ENCODE results near the gene CYTH2.

Gene CYTH2, protein sequence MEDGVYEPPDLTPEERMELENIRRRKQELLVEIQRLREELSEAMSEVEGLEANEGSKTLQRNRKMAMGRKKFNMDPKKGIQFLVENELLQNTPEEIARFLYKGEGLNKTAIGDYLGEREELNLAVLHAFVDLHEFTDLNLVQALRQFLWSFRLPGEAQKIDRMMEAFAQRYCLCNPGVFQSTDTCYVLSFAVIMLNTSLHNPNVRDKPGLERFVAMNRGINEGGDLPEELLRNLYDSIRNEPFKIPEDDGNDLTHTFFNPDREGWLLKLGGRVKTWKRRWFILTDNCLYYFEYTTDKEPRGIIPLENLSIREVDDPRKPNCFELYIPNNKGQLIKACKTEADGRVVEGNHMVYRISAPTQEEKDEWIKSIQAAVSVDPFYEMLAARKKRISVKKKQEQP

DNA sequence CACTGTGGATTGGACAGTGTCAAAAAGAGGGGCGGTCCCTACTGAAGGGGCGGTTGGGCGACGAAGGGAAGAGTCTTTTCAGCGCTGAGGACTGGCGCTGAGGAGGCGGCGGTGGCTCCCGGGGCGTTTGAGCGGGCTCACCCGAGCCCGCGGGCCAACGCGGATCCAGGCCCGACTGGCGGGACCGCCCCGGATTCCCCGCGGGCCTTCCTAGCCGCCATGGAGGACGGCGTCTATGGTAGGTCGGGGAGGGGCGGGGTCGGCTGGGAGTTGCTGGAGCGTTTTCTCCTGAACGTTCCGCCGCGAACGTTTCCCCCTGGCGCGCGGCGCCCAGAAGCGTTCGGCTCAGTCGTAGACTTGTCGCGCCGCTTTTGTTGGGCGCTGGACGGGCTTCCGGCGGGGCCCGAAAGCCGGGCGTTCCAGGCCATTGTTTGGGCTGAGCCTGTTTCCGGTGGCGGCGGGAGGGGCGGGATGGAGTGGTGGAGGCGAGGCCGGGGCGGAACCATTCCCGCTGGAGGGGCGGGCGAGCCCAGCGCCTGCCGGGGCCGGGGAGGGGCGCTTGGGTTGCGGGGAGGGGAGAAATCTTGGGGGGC, at the start of gene CYTH2:
CYTH2 (plus strand) TSS at position 81 of the 593 bp plus-strand sequence; CDS start at position 220, 139 bp downstream.
- peak; percentile 88 to 93 for DNase-seq
- H3K36me3 ChIP-seq, result peaks cover 39 to 44% (median 43%) of the 10 kb centered on the region in 3 donors
- TF ChIP-seq CTCF (IDR thresholded peaks at IDR 0.05), result no peak
- intact Hi-C loops (cut with DNase I; ENCODE audit: low total_unique reads), result no loop called here
- no peaks in the 10 kb centered on the region for H3K27me3 ChIP-seq
- H3K4me3 ChIP-seq, result peak within 1 kb of the TSS; percentile 67 to 90
- H3K27ac ChIP-seq, result peak within 1 kb of the TSS; percentile 88 to 98
- no peaks in the 10 kb centered on the region for H3K9me3 ChIP-seq
- H3K4me1 ChIP-seq, result peaks cover 0 to 37% (median 19%) of the 10 kb centered on the region in 4 donors

DNA sequence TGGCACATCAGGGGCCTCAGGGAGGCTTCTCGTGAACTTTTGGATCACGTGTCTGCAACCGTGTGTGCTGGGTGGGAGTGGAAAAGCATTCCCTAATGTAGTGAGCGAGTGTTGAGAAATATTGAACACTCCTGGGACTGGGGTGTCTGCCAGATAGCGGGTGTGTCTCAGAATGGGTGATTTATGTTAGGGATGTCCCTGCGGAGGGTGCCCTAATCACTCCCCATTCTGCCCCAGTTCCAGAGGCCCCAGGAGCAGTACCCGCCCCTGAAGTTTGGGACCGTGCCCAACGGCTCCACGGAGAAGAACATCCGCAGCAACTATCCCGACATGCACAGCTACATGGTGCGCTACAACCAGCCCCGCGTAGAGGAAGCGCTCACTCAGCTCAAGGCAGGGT, 47.6 kb upstream of the CYTH2 start:
- no peaks in the 10 kb centered on the region for H3K4me1 ChIP-seq
- H3K4me3 ChIP-seq, result no peak overlapping the region
- no peak overlapping the region for H3K27ac ChIP-seq
- no peak for DNase-seq
- peaks cover 0 to 12% of the 10 kb centered on the region in 2 donors for H3K27me3 ChIP-seq
- intact Hi-C loops (cut with DNase I; ENCODE audit: low total_unique reads), result no loop called here
- TF ChIP-seq CTCF (IDR thresholded peaks at IDR 0.05), result no peak
- no peaks in the 10 kb centered on the region for H3K9me3 ChIP-seq
- H3K36me3 ChIP-seq, result no peaks in the 10 kb centered on the region

DNA sequence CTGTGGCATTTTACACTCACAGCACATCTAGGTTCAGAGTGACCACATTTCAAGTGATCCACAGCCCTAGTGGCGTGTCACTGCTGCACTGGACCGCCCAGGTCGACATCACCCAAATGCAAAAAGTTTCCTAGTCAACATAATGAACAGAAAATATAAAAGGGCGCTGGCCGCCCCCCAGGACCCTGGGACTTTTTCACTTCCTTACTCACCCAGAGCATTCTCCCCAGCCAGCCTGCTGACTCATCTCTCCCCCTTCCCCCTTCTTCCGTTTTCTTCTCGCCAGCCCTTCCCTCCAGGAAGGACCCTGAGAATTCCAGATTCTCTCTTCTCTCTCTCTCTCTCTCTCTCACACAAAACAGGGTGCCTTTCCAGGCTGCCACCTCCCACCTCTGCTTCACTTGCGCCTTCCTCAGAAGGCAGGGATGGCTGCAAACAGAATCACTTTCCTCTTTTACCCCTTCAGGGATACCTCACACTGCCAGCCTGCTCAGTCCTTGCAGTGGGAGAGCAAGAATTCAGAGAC, 44.4 kb upstream of the CYTH2 start:
- Histone ChIP-seq H3K27me3 (no peaks in the 10 kb centered on the region), H3K36me3 (no peaks in the 10 kb centered on the region), H3K9me3 (no peaks in the 10 kb centered on the region), H3K4me3 (no peak overlapping the region), H3K4me1 (no peaks in the 10 kb centered on the region), H3K27ac (no peak overlapping the region)
- DNase-seq, result no peak
- intact Hi-C loops (cut with DNase I; ENCODE audit: low total_unique reads), result no loop called here
- TF ChIP-seq CTCF (IDR thresholded peaks at IDR 0.05), result no peak

GRCh38 chr19:48428670-48429069, 40.5 kb upstream of the CYTH2 start:
- Histone ChIP-seq H3K4me3 (no peak overlapping the region), H3K27ac (no peak overlapping the region), H3K36me3 (no peaks in the 10 kb centered on the region), H3K27me3 (peaks cover 0 to 5% of the 10 kb centered on the region in 2 donors), H3K4me1 (no peaks in the 10 kb centered on the region), H3K9me3 (no peaks in the 10 kb centered on the region)
- no peak for DNase-seq
- no peak for TF ChIP-seq CTCF (IDR thresholded peaks at IDR 0.05)
- intact Hi-C loops (cut with DNase I; ENCODE audit: low total_unique reads), result no loop called here

GRCh38 chr19:48433337-48433736, 35.8 kb upstream of the CYTH2 start:
- no peak for DNase-seq
- Histone ChIP-seq H3K9me3 (no peaks in the 10 kb centered on the region), H3K4me3 (no peak overlapping the region), H3K4me1 (no peaks in the 10 kb centered on the region), H3K27ac (no peak overlapping the region), H3K36me3 (no peaks in the 10 kb centered on the region), H3K27me3 (peaks cover 0 to 33% of the 10 kb centered on the region in 2 donors)
- TF ChIP-seq CTCF (IDR thresholded peaks at IDR 0.05), result no peak
- intact Hi-C loops (cut with DNase I; ENCODE audit: low total_unique reads), result no loop called here
